ENCODE measurements around the gene TTLL10.
"Not testable (repeated sequence)": the region's sequence is repeated elsewhere in the genome, so short reads cannot be mapped to it uniquely, and the experiment has no call there.

TTLL10 gene

GRCh38 chr1:1151306-1151705, 22.4 kb upstream of the TTLL10 start:
- no peak for DNase-seq
- in situ Hi-C loops (cut with MboI; ENCODE audit: low pct_unique_long_range_greater_than_20kb, low sequenced_read_pairs): no loop called here

- DNase-seq; in situ Hi-C loops (cut with MboI; ENCODE audit: low pct_unique_long_range_greater_than_20kb, low sequenced_read_pairs): not testable (repeated sequence)
These were observed 21.2 kb upstream of the TTLL10 start for GRCh38 chr1:1152431-1152830.

GRCh38 chr1:1153215-1153614, 20.5 kb upstream of the TTLL10 start:
- DNase-seq; in situ Hi-C loops (cut with MboI; ENCODE audit: low pct_unique_long_range_greater_than_20kb, low sequenced_read_pairs): not testable (repeated sequence)

- DNase-seq: no peak
- in situ Hi-C loops (cut with MboI; ENCODE audit: low pct_unique_long_range_greater_than_20kb, low sequenced_read_pairs): no loop called here
These were observed 19.8 kb upstream of the TTLL10 start for GRCh38 chr1:1153874-1154273.

GRCh38 chr1:1155258-1155657, 18.4 kb upstream of the TTLL10 start:
- in situ Hi-C loops (cut with MboI; ENCODE audit: low pct_unique_long_range_greater_than_20kb, low sequenced_read_pairs): no loop called here
- DNase-seq: no peak

- in situ Hi-C loops (cut with MboI; ENCODE audit: low pct_unique_long_range_greater_than_20kb, low sequenced_read_pairs): no loop called here
- DNase-seq: no peak
These were observed 17.3 kb upstream of the TTLL10 start for GRCh38 chr1:1156140-1157032.

- no peak for DNase-seq
- in situ Hi-C loops (cut with MboI; ENCODE audit: low pct_unique_long_range_greater_than_20kb, low sequenced_read_pairs): no loop called here
These were observed 16.7 kb upstream of the TTLL10 start for GRCh38 chr1:1157033-1157365.

- in situ Hi-C loops (cut with MboI; ENCODE audit: low pct_unique_long_range_greater_than_20kb, low sequenced_read_pairs): no loop called here
- DNase-seq: no peak
These were observed 16.2 kb upstream of the TTLL10 start for GRCh38 chr1:1157426-1157913.

GRCh38 chr1:1157914-1158710, 15.6 kb upstream of the TTLL10 start:
- in situ Hi-C loops (cut with MboI; ENCODE audit: low pct_unique_long_range_greater_than_20kb, low sequenced_read_pairs): no loop called here
- DNase-seq: no peak

- DNase-seq: no peak
- in situ Hi-C loops (cut with MboI; ENCODE audit: low pct_unique_long_range_greater_than_20kb, low sequenced_read_pairs): no loop called here
These were observed 13.3 kb upstream of the TTLL10 start for GRCh38 chr1:1160281-1160930.

- no peak for DNase-seq
- in situ Hi-C loops (cut with MboI; ENCODE audit: low pct_unique_long_range_greater_than_20kb, low sequenced_read_pairs): no loop called here
These were observed 12.5 kb upstream of the TTLL10 start for GRCh38 chr1:1161078-1161682.

- no peak for DNase-seq
- in situ Hi-C loops (cut with MboI; ENCODE audit: low pct_unique_long_range_greater_than_20kb, low sequenced_read_pairs): no loop called here
These were observed 12.0 kb upstream of the TTLL10 start for GRCh38 chr1:1161683-1162079.

GRCh38 chr1:1162597-1163537, 10.8 kb upstream of the TTLL10 start:
- in situ Hi-C loops (cut with MboI; ENCODE audit: low pct_unique_long_range_greater_than_20kb, low sequenced_read_pairs): no loop called here
- DNase-seq: no peak

- in situ Hi-C loops (cut with MboI; ENCODE audit: low pct_unique_long_range_greater_than_20kb, low sequenced_read_pairs): no loop called here
- no peak for DNase-seq
These were observed 10.1 kb upstream of the TTLL10 start for GRCh38 chr1:1163538-1164070.

GRCh38 chr1:1164361-1164700, 9.3 kb upstream of the TTLL10 start:
- no peak for DNase-seq
- in situ Hi-C loops (cut with MboI; ENCODE audit: low pct_unique_long_range_greater_than_20kb, low sequenced_read_pairs): no loop called here

GRCh38 chr1:1164701-1165451, 8.8 kb upstream of the TTLL10 start:
- no peak for DNase-seq
- in situ Hi-C loops (cut with MboI; ENCODE audit: low pct_unique_long_range_greater_than_20kb, low sequenced_read_pairs): no loop called here

GRCh38 chr1:1165485-1165884, 8.2 kb upstream of the TTLL10 start:
- in situ Hi-C loops (cut with MboI; ENCODE audit: low pct_unique_long_range_greater_than_20kb, low sequenced_read_pairs): no loop called here
- DNase-seq: no peak
